Osteoblast (primary cell): ENCODE results near the gene COL8A2. TPM values are rescaled to one million over a fixed set of nuclear protein-coding genes. Genes with fewer than 3 reads are reported as not detected.

ENCODE experiments used
- DNase-seq: peaks from one replicate; pipeline ENCODE4 v3.0.0; 2011; ENCODE audit warnings: low spot score, mixed read lengths; ENCODE audit not compliant: insufficient read length; ENCODE audit errors: missing footprints
- H2AFZ ChIP-seq: 2 replicates; pipeline ENCODE4 v1.6.0; 2011; ENCODE audit warnings: mild to moderate bottlenecking, low read length
- H3K27ac ChIP-seq: 2 replicates; pipeline ENCODE4 v1.5.1; 2011; ENCODE audit warnings: mild to moderate bottlenecking, low read depth, low read length, moderate library complexity
- H3K27me3 ChIP-seq: 2 replicates; pipeline ENCODE4 v1.6.0; 2012; ENCODE audit warnings: mild to moderate bottlenecking, control low read depth, inconsistent platforms, low read length, moderate library complexity; ENCODE audit not compliant: insufficient read depth
- H3K36me3 ChIP-seq: 2 replicates; pipeline ENCODE4 v1.5.1; 2011; ENCODE audit warnings: mild to moderate bottlenecking, low read length, control low read depth, moderate library complexity; ENCODE audit not compliant: insufficient read depth
- H3K4me1 ChIP-seq: 2 replicates; pipeline ENCODE4 v1.5.1; 2011; ENCODE audit warnings: mild to moderate bottlenecking, low read length, control low read depth, moderate library complexity; ENCODE audit not compliant: insufficient read depth
- H3K4me2 ChIP-seq: 2 replicates; pipeline ENCODE4 v1.6.0; 2011; ENCODE audit warnings: mild to moderate bottlenecking, low read length; ENCODE audit not compliant: insufficient read depth
- H3K4me3 ChIP-seq: fragments of 200-600 bp; sonication (generic); 3 replicates; pipeline ENCODE4 v1.5.1; 2012; ENCODE audit warnings: mild to moderate bottlenecking, low read length, inconsistent platforms; ENCODE audit not compliant: insufficient read depth
- H3K79me2 ChIP-seq: 2 replicates; pipeline ENCODE4 v1.6.0; 2012; ENCODE audit warnings: mild to moderate bottlenecking, low read length, control low read depth, inconsistent platforms; ENCODE audit not compliant: insufficient read depth
- H3K9me3 ChIP-seq: 2 replicates; pipeline ENCODE4 v1.5.1; 2011; ENCODE audit warnings: low read depth, low read length, control low read depth
- H4K20me1 ChIP-seq: 2 replicates; pipeline ENCODE4 v1.6.0; 2012; ENCODE audit warnings: mild to moderate bottlenecking, low read length, control low read depth; ENCODE audit not compliant: insufficient read depth
- CTCF ChIP-seq: IDR thresholded peaks from 2 replicates; pipeline ENCODE4 v1.5.1; 2011; ENCODE audit warnings: mild to moderate bottlenecking, low read depth, low read length, moderate library complexity; ENCODE audit errors: extremely low read depth
- total RNA-seq: library from RNA; depleted of rRNA; stranded (reverse); fragments of >200 nt; gene quantifications from 2 replicates; pipeline ENCODE4 v1.2.3, GENCODE V29; 2012

COL8A2 gene
- total RNA-seq, 1 donor: 15.2 TPM

DNA sequence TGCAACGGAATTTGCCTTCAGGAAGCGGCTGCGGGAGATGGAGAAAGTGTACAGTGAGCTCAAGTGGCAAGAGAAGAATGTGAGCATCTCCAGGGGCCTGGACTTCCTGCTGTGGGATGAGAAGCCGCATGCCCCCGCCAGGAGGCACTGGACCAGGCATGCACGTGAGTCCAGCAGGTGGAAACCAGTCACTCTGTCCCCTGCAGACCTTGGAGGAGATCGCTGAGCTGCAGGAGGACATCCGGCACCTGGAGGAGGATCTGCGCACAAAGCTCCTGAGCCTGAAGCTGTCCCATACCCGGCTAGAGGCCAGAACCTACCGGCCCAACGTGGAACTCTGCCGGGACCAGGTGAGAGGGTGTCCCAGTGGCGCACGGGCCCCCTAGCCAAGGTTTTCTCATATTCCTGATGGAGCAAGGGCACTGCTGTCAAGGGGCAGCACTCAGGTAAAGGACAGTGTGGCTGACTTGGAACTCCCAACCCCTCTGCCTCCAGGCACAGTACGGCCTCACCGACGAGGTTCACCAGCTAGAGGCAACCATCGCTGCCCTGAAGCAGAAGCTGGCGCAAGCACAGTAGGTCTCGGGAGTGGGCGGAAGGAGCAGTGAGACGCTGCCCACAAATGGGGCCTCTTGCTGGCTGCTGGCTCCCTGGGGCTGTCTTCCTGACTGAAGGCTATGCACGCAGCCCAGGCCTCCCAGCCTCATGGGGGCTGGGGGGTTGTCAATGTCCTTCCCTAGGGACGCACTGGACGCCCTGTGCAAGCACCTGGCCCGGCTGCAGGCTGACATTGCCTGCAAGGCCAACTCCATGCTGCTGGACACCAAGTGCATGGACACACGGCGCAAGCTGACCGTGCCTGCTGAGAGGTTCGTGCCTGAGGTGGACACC lies 37.5 kb downstream of the COL8A2 start:
- peaks cover 5% of the 10 kb centered on the region for H4K20me1 ChIP-seq
- H3K4me2 ChIP-seq: peak overlapping the region; percentile 94
- H3K79me2 ChIP-seq: peaks cover 35% of the 10 kb centered on the region
- no peak overlapping the region for H3K4me3 ChIP-seq
- no peak overlapping the region for H3K27ac ChIP-seq
- H3K36me3 ChIP-seq: peaks cover 16% of the 10 kb centered on the region
- peak overlapping the region; percentile 94 for H2AFZ ChIP-seq
- no peak for TF ChIP-seq CTCF
- H3K9me3 ChIP-seq: no peaks in the 10 kb centered on the region
- DNase-seq: peak; percentile 71
- no peaks in the 10 kb centered on the region for H3K27me3 ChIP-seq
- H3K4me1 ChIP-seq: peaks cover 17% of the 10 kb centered on the region

GRCh38 chr1:36086529-36087232 lies 38.3 kb downstream of the COL8A2 start:
- DNase-seq: peak; percentile 42
- H3K79me2 ChIP-seq: peaks cover 27% of the 10 kb centered on the region
- no peak overlapping the region for H3K4me3 ChIP-seq
- peaks cover 17% of the 10 kb centered on the region for H3K4me1 ChIP-seq
- H3K27ac ChIP-seq: no peak overlapping the region
- peaks cover 8% of the 10 kb centered on the region for H3K36me3 ChIP-seq
- TF ChIP-seq CTCF: no peak
- H4K20me1 ChIP-seq: peaks cover 5% of the 10 kb centered on the region
- H3K27me3 ChIP-seq: no peaks in the 10 kb centered on the region
- H2AFZ ChIP-seq: no peak overlapping the region
- H3K4me2 ChIP-seq: no peak overlapping the region
- H3K9me3 ChIP-seq: no peaks in the 10 kb centered on the region

- Histone ChIP-seq H3K36me3 (no peaks in the 10 kb centered on the region), H3K27me3 (no peaks in the 10 kb centered on the region), H3K4me3 (no peak overlapping the region), H3K27ac (no peak overlapping the region), H3K79me2 (peaks cover 19% of the 10 kb centered on the region), H3K4me1 (peaks cover 17% of the 10 kb centered on the region), H3K4me2 (no peak overlapping the region), H3K9me3 (no peaks in the 10 kb centered on the region), H2AFZ (no peak overlapping the region), H4K20me1 (peaks cover 5% of the 10 kb centered on the region)
- DNase-seq: peak; percentile 70
- TF ChIP-seq CTCF: no peak
Observed at GRCh38 chr1:36085686-36086526, 39.1 kb downstream of the COL8A2 start.
